ENCODE results near the gene OTUD5. TPM values are rescaled to one million over a fixed set of nuclear protein-coding genes. Genes with fewer than 3 reads are reported as not detected.

The OTUD5 gene
- total RNA-seq, 3 donors from 2014 or later (not counting 1 experiment from before 2014, with no cell fraction given): 92.2 to 106 (median 92.5) TPM

GRCh38 chrX:48911412-48912182 is 45.8 kb downstream of the OTUD5 start, which contains the start of gene SLC35A2:
Gene SLC35A2 (minus strand): TSS chrX:48911646. CDS start chrX:48911636, 10 bp downstream.
- H3K4me1 ChIP-seq (ENCODE audit: control insufficient read depth, insufficient read depth, low read length): peaks cover 47% of the 10 kb centered on the region
- peak; percentile 84 to 92 for DNase-seq
- peaks cover 39% of the 10 kb centered on the region for H3K36me3 ChIP-seq (ENCODE audit: control insufficient read depth, insufficient read depth, low read length)
- TF ChIP-seq, protein P1, sequence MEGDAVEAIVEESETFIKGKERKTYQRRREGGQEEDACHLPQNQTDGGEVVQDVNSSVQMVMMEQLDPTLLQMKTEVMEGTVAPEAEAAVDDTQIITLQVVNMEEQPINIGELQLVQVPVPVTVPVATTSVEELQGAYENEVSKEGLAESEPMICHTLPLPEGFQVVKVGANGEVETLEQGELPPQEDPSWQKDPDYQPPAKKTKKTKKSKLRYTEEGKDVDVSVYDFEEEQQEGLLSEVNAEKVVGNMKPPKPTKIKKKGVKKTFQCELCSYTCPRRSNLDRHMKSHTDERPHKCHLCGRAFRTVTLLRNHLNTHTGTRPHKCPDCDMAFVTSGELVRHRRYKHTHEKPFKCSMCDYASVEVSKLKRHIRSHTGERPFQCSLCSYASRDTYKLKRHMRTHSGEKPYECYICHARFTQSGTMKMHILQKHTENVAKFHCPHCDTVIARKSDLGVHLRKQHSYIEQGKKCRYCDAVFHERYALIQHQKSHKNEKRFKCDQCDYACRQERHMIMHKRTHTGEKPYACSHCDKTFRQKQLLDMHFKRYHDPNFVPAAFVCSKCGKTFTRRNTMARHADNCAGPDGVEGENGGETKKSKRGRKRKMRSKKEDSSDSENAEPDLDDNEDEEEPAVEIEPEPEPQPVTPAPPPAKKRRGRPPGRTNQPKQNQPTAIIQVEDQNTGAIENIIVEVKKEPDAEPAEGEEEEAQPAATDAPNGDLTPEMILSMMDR (IDR thresholded peaks at IDR 0.05): no peak
- H3K4me3 ChIP-seq (ENCODE audit: low read length): peak within 1 kb of the TSS; percentile 68
- WGBS (ENCODE audit: insufficient coverage): under 1% methylated on average over 60 of the region's 60 CpGs
- H3K27me3 ChIP-seq (ENCODE audit: control insufficient read depth, insufficient read depth, low read length): no peaks in the 10 kb centered on the region
- intact Hi-C loops (cut with micrococcal nuclease): loop anchor here (2.0 to 10.0 kb wide), 3 partner anchors 15 to 107 kb away; partner anchors contain the start of genes GRIPAP1, HDAC6, PQBP1 and TIMM17B
- Mint-ChIP-seq H3K27ac (peak within 1 kb of the TSS; percentile 94 to 97), H3K4me3 (peak within 1 kb of the TSS; percentile 92), H3K27me3 (ENCODE audit: low read depth in 2 of 2) (peaks cover 0 to 13% of the 10 kb centered on the region in 2 donors), H3K4me1 (peaks cover 32 to 35% of the 10 kb centered on the region in 2 donors), H3K9me3 (no peaks in the 10 kb centered on the region), H3K36me3 (no peaks in the 10 kb centered on the region)
- peak; percentile 75 to 87 (median 83) for ATAC-seq
- H3K27ac ChIP-seq (ENCODE audit: low read length): peak within 1 kb of the TSS; percentile 86
- H3K9me3 ChIP-seq (ENCODE audit: control insufficient read depth, insufficient read depth, low read length): no peaks in the 10 kb centered on the region

DNA sequence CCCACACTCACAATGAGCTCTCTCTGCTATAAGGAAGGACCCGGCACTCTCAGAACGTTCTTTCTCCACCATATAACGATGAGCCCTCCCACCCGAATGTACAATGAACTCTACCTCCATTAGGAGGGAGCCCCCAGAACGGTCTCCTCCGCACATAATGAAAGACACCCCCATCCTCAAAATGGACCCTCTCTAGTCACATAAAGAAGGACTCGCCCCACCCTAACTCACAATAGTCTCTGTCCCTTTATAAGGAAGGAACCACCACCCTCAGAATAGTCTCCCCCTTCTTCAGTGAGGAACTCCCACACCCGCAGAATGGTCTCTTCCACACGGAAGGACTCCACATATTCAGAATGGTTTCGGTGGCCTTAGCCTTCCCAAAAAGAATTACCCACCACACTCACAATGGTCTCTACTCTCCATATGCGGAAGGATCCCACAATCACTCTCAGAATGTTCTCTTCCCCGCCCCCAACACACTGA is 46.4 kb downstream of the OTUD5 start:
- no peaks in the 10 kb centered on the region for H3K9me3 ChIP-seq (ENCODE audit: control insufficient read depth, insufficient read depth, low read length)
- peaks cover 34% of the 10 kb centered on the region for H3K36me3 ChIP-seq (ENCODE audit: control insufficient read depth, insufficient read depth, low read length)
- WGBS (ENCODE audit: insufficient coverage): under 1% methylated on average over 12 of the region's 12 CpGs
- H3K4me3 Mint-ChIP-seq: peak overlapping the region; percentile 92
- no peaks in the 10 kb centered on the region for H3K27me3 ChIP-seq (ENCODE audit: control insufficient read depth, insufficient read depth, low read length)
- TF ChIP-seq, protein P1 (IDR thresholded peaks at IDR 0.05): no peak
- H3K27ac ChIP-seq (ENCODE audit: low read length): peak overlapping the region; percentile 86
- H3K36me3 Mint-ChIP-seq: no peaks in the 10 kb centered on the region
- DNase-seq (no peak), ATAC-seq (peak in 2 of 3 donors; percentile 26 to 30)
- H3K27ac Mint-ChIP-seq: peak overlapping the region; percentile 94 to 97
- peak overlapping the region; percentile 68 for H3K4me3 ChIP-seq (ENCODE audit: low read length)
- peaks cover 42% of the 10 kb centered on the region for H3K4me1 ChIP-seq (ENCODE audit: control insufficient read depth, insufficient read depth, low read length)
- peaks cover 32 to 35% of the 10 kb centered on the region in 2 donors for H3K4me1 Mint-ChIP-seq
- H3K27me3 Mint-ChIP-seq (ENCODE audit: low read depth in 2 of 2): peaks cover 0 to 13% of the 10 kb centered on the region in 2 donors
- intact Hi-C loops (cut with micrococcal nuclease): loop anchor here (2.0 to 10.0 kb wide), 3 partner anchors 14 to 106 kb away; partner anchors contain the start of genes GRIPAP1, HDAC6, PQBP1 and TIMM17B
- H3K9me3 Mint-ChIP-seq: no peaks in the 10 kb centered on the region

- Mint-ChIP-seq H3K36me3 (no peaks in the 10 kb centered on the region), H3K9me3 (no peaks in the 10 kb centered on the region), H3K27ac (peak overlapping the region in 1 of 2 donors; percentile 97), H3K4me1 (peaks cover 32 to 35% of the 10 kb centered on the region in 2 donors), H3K27me3 (ENCODE audit: low read depth in 2 of 2) (peaks cover 0 to 13% of the 10 kb centered on the region in 2 donors), H3K4me3 (no peak overlapping the region)
- DNase-seq (no peak), ATAC-seq (no peak)
- Histone ChIP-seq H3K27ac (ENCODE audit: low read length) (no peak overlapping the region), H3K27me3 (ENCODE audit: control insufficient read depth, insufficient read depth, low read length) (no peaks in the 10 kb centered on the region), H3K4me1 (ENCODE audit: control insufficient read depth, insufficient read depth, low read length) (peaks cover 31% of the 10 kb centered on the region), H3K4me3 (ENCODE audit: low read length) (no peak overlapping the region), H3K9me3 (ENCODE audit: control insufficient read depth, insufficient read depth, low read length) (no peaks in the 10 kb centered on the region), H3K36me3 (ENCODE audit: control insufficient read depth, insufficient read depth, low read length) (peaks cover 26% of the 10 kb centered on the region)
- TF ChIP-seq, protein P1 (IDR thresholded peaks at IDR 0.05): no peak
- 96% methylated on average over 12 of the region's 17 CpGs for WGBS (ENCODE audit: insufficient coverage)
- intact Hi-C loops (cut with micrococcal nuclease): loop anchor here (2.0 to 10.0 kb wide), 3 partner anchors 13 to 105 kb away; partner anchors contain the start of genes GRIPAP1, HDAC6, PQBP1 and TIMM17B
Measured at GRCh38 chrX:48909703-48910294, 47.6 kb downstream of the OTUD5 start.

All from natural killer cell (primary cell).